ENCODE measurements around the gene SHISAL1.

- TF ChIP-seq CTCF (optimal IDR thresholded peaks at IDR 0.05 in 1 of 3, IDR thresholded peaks at IDR 0.05 in 1 of 3, conservative IDR thresholded peaks at IDR 0.05 in 1 of 3; ENCODE audit: extremely low read depth in 1 of 3, insufficient read depth in 2 of 3, low read length in 3 of 3) (no peak), EZH2 (IDR thresholded peaks at IDR 0.05; ENCODE audit: low read length) (no peak)
These were observed 111.1 kb downstream of the SHISAL1 start for GRCh38 chr22:44201665-44202064.
